Left kidney (tissue), 1 donor: ENCODE results near the gene COQ8B. TPM values are rescaled to one million over a fixed set of nuclear protein-coding genes. Genes with fewer than 3 reads are reported as not detected.

Source experiments
- polyA plus RNA-seq: library from polyadenylated mRNA; unstranded; fragments of 120-200 nt; gene quantifications from one replicate; pipeline ENCODE4 v1.2.1, GENCODE V29; 2013; ENCODE audit not compliant: insufficient read length

The COQ8B gene
- polyA plus RNA-seq, 1 donor: 30.3 TPM

Other genes starting within 250 kb of the COQ8B start
- gene SPTBN4, start 249.9 kb downstream of the COQ8B start, polyA plus RNA-seq: 1.2 TPM
- gene SHKBP1, start 140.0 kb downstream of the COQ8B start, polyA plus RNA-seq: 48.2 TPM
- gene LTBP4, start 115.5 kb downstream of the COQ8B start, polyA plus RNA-seq: 187 TPM
- gene NUMBL, start 26.2 kb downstream of the COQ8B start, polyA plus RNA-seq: 11.8 TPM
- gene ITPKC, start 226 bp upstream of the COQ8B start, polyA plus RNA-seq: 11.5 TPM
- gene ACTMAP, start 33.6 kb upstream of the COQ8B start, polyA plus RNA-seq: 18.5 TPM
- 117 TPM for gene SNRPA, start 34.3 kb upstream of the COQ8B start, polyA plus RNA-seq
- gene MIA, start 58.6 kb upstream of the COQ8B start, polyA plus RNA-seq: 4.2 TPM
- gene RAB4B, start 61.4 kb upstream of the COQ8B start, polyA plus RNA-seq: 8.8 TPM
- 59.5 TPM for gene EGLN2, start 82.3 kb upstream of the COQ8B start, polyA plus RNA-seq
- 0.35 TPM for gene CYP2A6, start 133.6 kb upstream of the COQ8B start, polyA plus RNA-seq
- 0.40 TPM for gene CYP2A7, start 165.3 kb upstream of the COQ8B start, polyA plus RNA-seq